ENCODE measurements around the gene TMC1.

Gene TMC1

DNA sequence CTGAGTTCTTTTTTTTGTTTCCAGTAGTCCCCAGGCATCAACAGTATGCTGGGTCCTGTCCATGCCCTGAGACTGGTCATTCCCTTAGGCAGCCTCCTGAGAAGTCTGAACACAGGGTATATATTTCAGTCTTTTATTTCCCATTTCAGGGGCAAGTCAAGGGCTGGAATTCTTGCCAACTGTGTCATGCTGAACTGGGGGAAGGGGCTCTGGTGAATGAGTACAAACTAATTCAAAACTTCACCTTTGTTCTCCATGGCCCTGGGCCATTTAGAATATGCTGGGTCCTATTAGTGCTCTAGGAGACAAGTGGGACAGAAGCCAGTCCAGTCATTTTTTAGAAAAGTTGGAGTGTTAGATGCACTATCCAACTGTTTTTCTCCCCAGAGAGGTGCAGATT is 170.3 kb downstream of the TMC1 start:
- Histone ChIP-seq H3K4me2 (ENCODE audit: low read length) (no peak overlapping the region), H3K27me3 (ENCODE audit: control insufficient read depth, insufficient read depth, low read length) (no peaks in the 10 kb centered on the region), H3K27ac (no peak overlapping the region), H3K36me3 (ENCODE audit: control insufficient read depth, insufficient read depth, low read length) (no peaks in the 10 kb centered on the region), H3K4me3 (ENCODE audit: low read depth, low read length) (no peak overlapping the region), H3K4me1 (no peaks in the 10 kb centered on the region), H3K9ac (no peak overlapping the region), H3K9me3 (ENCODE audit: control insufficient read depth, low read length) (no peaks in the 10 kb centered on the region), H3K79me2 (no peaks in the 10 kb centered on the region), H2AFZ (no peak overlapping the region)
- TF ChIP-seq, protein P1, sequence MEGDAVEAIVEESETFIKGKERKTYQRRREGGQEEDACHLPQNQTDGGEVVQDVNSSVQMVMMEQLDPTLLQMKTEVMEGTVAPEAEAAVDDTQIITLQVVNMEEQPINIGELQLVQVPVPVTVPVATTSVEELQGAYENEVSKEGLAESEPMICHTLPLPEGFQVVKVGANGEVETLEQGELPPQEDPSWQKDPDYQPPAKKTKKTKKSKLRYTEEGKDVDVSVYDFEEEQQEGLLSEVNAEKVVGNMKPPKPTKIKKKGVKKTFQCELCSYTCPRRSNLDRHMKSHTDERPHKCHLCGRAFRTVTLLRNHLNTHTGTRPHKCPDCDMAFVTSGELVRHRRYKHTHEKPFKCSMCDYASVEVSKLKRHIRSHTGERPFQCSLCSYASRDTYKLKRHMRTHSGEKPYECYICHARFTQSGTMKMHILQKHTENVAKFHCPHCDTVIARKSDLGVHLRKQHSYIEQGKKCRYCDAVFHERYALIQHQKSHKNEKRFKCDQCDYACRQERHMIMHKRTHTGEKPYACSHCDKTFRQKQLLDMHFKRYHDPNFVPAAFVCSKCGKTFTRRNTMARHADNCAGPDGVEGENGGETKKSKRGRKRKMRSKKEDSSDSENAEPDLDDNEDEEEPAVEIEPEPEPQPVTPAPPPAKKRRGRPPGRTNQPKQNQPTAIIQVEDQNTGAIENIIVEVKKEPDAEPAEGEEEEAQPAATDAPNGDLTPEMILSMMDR (IDR thresholded peaks at IDR 0.05) = no peak

- Histone ChIP-seq H3K79me2 (no peaks in the 10 kb centered on the region), H2AFZ (no peak overlapping the region), H3K4me3 (ENCODE audit: low read depth, low read length) (no peak overlapping the region), H3K27me3 (ENCODE audit: control insufficient read depth, insufficient read depth, low read length) (no peaks in the 10 kb centered on the region), H3K4me1 (no peaks in the 10 kb centered on the region), H3K9me3 (ENCODE audit: control insufficient read depth, low read length) (no peaks in the 10 kb centered on the region), H3K4me2 (ENCODE audit: low read length) (no peak overlapping the region), H3K9ac (no peak overlapping the region), H3K27ac (no peak overlapping the region), H3K36me3 (ENCODE audit: control insufficient read depth, insufficient read depth, low read length) (no peaks in the 10 kb centered on the region)
- TF ChIP-seq, protein P1 (IDR thresholded peaks at IDR 0.05) = no peak
Measured at GRCh38 chr9:72695365-72695764, 174.0 kb downstream of the TMC1 start.

DNA sequence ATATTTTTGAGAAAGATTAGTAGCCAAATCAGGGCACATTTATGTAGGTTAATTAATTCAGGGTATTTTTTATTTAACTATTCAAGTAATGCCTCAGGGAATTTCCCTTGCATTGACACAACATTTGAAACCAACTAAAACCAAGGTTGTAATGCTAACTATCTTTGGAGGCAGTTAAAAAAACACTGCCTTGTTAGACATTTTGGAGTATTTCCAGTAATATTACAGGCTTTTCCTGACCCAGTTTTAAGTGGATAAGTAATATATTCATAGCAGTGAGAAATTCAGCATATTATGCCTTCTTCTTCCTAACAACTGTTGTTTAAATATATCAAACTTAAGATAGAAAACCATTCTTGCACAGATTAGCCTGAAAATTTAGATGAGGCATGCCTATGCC is 175.1 kb downstream of the TMC1 start:
- Histone ChIP-seq H3K36me3 (ENCODE audit: control insufficient read depth, insufficient read depth, low read length) (no peaks in the 10 kb centered on the region), H3K4me3 (ENCODE audit: low read depth, low read length) (no peak overlapping the region), H3K27me3 (ENCODE audit: control insufficient read depth, insufficient read depth, low read length) (no peaks in the 10 kb centered on the region), H3K4me2 (ENCODE audit: low read length) (no peak overlapping the region), H3K4me1 (no peaks in the 10 kb centered on the region), H3K9ac (no peak overlapping the region), H3K9me3 (ENCODE audit: control insufficient read depth, low read length) (no peaks in the 10 kb centered on the region), H2AFZ (no peak overlapping the region), H3K27ac (no peak overlapping the region), H3K79me2 (no peaks in the 10 kb centered on the region)
- TF ChIP-seq, protein P1 (IDR thresholded peaks at IDR 0.05) = no peak

DNA sequence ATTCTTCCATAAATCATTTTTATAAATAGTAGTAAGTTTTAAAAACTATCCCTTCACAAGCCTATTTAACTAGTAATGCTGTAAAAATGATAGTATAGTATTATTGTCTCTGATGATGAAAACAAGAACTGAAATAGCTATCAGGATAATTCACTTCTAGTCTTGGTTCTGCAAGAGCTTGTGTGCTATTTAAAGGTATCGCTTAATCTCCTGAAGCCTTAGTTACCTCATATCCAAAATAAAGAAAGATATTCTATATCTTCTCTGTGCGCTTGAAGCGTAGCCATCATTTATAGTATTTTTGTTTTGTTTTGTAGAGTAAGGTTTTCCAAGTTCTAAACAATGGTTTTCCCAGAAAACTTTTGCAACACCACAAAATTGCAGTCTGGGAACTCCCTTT is 180.1 kb downstream of the TMC1 start:
- Histone ChIP-seq H2AFZ (no peak overlapping the region), H3K36me3 (ENCODE audit: control insufficient read depth, insufficient read depth, low read length) (no peaks in the 10 kb centered on the region), H3K4me3 (ENCODE audit: low read depth, low read length) (no peak overlapping the region), H3K79me2 (no peaks in the 10 kb centered on the region), H3K27me3 (ENCODE audit: control insufficient read depth, insufficient read depth, low read length) (no peaks in the 10 kb centered on the region), H3K4me2 (ENCODE audit: low read length) (no peak overlapping the region), H3K9me3 (ENCODE audit: control insufficient read depth, low read length) (no peaks in the 10 kb centered on the region), H3K27ac (no peak overlapping the region), H3K4me1 (no peaks in the 10 kb centered on the region), H3K9ac (no peak overlapping the region)
- TF ChIP-seq, protein P1 (IDR thresholded peaks at IDR 0.05) = no peak

- Histone ChIP-seq H3K4me2 (ENCODE audit: low read length) (no peak overlapping the region), H3K27me3 (ENCODE audit: control insufficient read depth, insufficient read depth, low read length) (no peaks in the 10 kb centered on the region), H3K79me2 (no peaks in the 10 kb centered on the region), H3K36me3 (ENCODE audit: control insufficient read depth, insufficient read depth, low read length) (no peaks in the 10 kb centered on the region), H3K9me3 (ENCODE audit: control insufficient read depth, low read length) (no peaks in the 10 kb centered on the region), H2AFZ (no peak overlapping the region), H3K9ac (no peak overlapping the region), H3K4me1 (no peaks in the 10 kb centered on the region), H3K4me3 (ENCODE audit: low read depth, low read length) (no peak overlapping the region), H3K27ac (no peak overlapping the region)
- TF ChIP-seq, protein P1 (IDR thresholded peaks at IDR 0.05) = no peak
Measured at GRCh38 chr9:72703574-72703973, 182.2 kb downstream of the TMC1 start.

Measured in parathyroid adenoma (tissue), 2 donors.